H1 (cell line): ENCODE measurements around the gene SIAH3. TPM values are rescaled to one million over a fixed set of nuclear protein-coding genes. Genes with fewer than 3 reads are reported as not detected.

ENCODE experiments used
- GTF2F1 ChIP-seq: IDR thresholded peaks from 2 replicates; pipeline ENCODE4 v1.6.1; 2012; ENCODE audit warnings: low read depth, low read length, improper control_type of control experiment, borderline replicate concordance
- JUND ChIP-seq: IDR thresholded peaks from 2 replicates; pipeline ENCODE4 v1.6.1; 2011; ENCODE audit warnings: mild to moderate bottlenecking, improper control_type of control experiment, low read length
- KDM4A ChIP-seq: IDR thresholded peaks from one replicate; pipeline ENCODE4 v1.7.1; 2012; ENCODE audit warnings: low read depth, mild to moderate bottlenecking, moderate library complexity, low read length, inconsistent platforms; ENCODE audit not compliant: severe bottlenecking
- polyA plus RNA-seq, 7 experiments: library from polyadenylated mRNA; depleted of rRNA in 3 of 7; stranded (reverse) in 5 of 7; unstranded in 2 of 7; fragments of >200 nt in 5 of 7; fragments of 200-250 nt in 2 of 7; gene quantifications; 1 replicate in 5 of 7; 2 replicates in 1 of 7; 4 replicates in 1 of 7; pipeline versions ENCODE4 v1.2.1 to v1.2.3, GENCODE V29; 2011 to 2013; ENCODE audit warnings: missing spikeins in 2 of 7, mixed read lengths in 2 of 7
- total RNA-seq: library from RNA; stranded (reverse); fragmentation: NEBNext Ultra II Directional; extraction: Animal tissue kit (Norgen Biotek cat#: 25700); gene quantifications from 2 replicates; pipeline ENCODE4 v1.2.1, GENCODE V29; 2021

The SIAH3 gene
- total and polyA plus RNA-seq, 2 of the 8 experiments (the other 6 are each of a cell fraction or from before 2014, with no cell fraction given), result 0.15 to 0.17 TPM

DNA sequence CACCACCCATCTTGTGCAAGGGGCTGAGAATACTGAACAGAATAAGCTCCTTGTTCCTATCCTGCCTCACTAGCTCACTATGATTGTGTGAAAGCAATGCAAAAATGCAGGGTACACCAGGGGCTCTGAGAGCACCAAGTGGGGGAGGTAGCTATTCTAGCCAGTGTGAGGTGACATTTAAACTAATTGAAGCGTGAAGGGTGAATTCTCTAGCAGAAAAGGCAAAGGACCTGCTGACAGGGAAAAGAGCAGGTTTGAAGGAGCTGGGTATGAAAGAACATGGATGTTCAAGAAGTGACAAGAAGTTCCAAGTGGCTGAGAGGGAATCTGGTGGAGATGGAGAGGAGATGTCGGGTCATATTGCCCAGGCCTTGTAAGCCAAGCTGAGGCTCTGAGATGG is 64.2 kb downstream of the SIAH3 start (continued):
- TF ChIP-seq JUND (no peak), KDM4A (no peak), GTF2F1 (no peak)
